Measurements from ENCODE around the gene LDLRAD4.

Gene LDLRAD4

DNA sequence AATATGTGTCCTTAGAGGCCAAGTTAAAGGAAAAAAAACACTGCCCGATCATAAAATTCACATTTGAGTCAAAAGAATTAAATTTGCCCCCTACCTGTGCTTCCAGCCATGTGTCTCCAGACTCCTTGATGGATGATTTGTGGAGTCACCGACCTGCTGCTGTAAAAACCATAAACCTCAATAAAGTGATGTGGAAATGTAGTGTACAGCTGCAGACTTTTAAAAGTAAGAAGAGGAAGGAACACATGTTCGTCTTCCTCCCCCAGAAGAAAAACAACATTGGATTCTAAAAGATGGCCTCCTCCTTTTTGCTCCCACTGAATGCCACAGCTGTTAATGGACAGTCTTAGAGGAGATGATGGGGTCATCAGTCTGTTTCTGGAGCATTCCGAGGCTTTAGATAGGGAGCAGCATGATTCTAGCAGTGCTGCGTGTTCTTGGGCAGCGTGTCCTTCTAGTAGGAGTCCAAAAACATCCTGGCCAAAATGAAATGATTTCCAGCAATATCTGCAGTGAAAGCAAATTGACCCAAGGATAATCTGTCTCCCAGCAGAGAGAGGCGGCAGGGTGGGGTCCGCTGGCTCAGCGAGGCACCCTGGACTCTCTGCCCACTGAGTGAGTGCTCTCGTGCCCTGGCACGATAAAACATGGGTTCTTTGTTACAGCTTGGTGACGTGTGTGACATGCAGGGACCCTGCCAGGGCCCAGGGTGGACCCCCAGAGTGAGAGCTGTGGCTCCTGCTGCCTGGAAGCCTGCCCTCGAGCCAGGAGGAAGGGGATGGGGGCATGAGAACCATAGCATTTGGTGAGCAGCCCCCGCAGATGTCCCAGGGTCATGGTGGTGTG, 311.7 kb downstream of the LDLRAD4 start:
- no peaks in the 10 kb centered on the region for H3K79me2 ChIP-seq (ENCODE audit: control insufficient read depth, insufficient read depth, low read length, unreplicated experiment)

DNA sequence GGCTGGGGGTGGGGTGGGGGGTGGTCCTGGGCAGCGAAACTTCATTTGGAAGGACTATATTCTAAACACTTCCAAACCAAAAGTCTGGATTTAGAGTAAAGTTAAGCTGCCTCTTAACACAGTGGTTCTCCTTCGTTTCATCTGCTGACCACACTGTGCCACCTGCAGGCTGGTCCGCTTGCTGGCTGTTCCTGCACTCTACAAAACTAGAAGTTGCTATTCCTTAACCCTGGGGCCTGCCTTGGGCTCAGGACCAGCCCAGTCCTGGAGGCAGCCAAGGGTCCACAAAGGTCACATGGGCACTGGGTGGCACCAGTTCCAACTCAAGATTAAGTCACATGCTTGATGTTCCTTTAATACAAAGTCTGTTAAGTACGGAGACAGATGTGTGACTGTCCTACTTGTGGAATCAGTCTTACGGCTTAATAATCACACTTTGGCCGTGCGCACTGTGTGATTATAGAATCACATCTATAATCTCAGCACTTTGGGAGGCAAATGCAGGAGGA, 312.4 kb downstream of the LDLRAD4 start:
- no peaks in the 10 kb centered on the region for H3K36me3 ChIP-seq (ENCODE audit: insufficient read depth, low read length)
- no peak overlapping the region for H3K4me3 ChIP-seq (ENCODE audit: low read depth, low read length)
- no peaks in the 10 kb centered on the region for H3K79me2 ChIP-seq (ENCODE audit: control insufficient read depth, insufficient read depth, low read length, unreplicated experiment)
- no peak overlapping the region for H2AFZ ChIP-seq (ENCODE audit: low read length, unreplicated experiment)
- H3K27me3 ChIP-seq (ENCODE audit: insufficient read depth, low read length) = peaks cover 56% of the 10 kb centered on the region
- H3K27ac ChIP-seq (ENCODE audit: low read depth, low read length) = no peak overlapping the region
- H3K4me1 ChIP-seq (ENCODE audit: control insufficient read depth, insufficient read depth, low read length, unreplicated experiment) = no peaks in the 10 kb centered on the region

More for the DNA sequence above, 311.7 kb downstream of the LDLRAD4 start:
- no peaks in the 10 kb centered on the region for H3K4me1 ChIP-seq (ENCODE audit: control insufficient read depth, insufficient read depth, low read length, unreplicated experiment)
- H3K4me3 ChIP-seq (ENCODE audit: low read depth, low read length) = no peak overlapping the region
- no peak overlapping the region for H3K27ac ChIP-seq (ENCODE audit: low read depth, low read length)
- no peak overlapping the region for H2AFZ ChIP-seq (ENCODE audit: low read length, unreplicated experiment)
- peaks cover 52% of the 10 kb centered on the region for H3K27me3 ChIP-seq (ENCODE audit: insufficient read depth, low read length)
- H3K36me3 ChIP-seq (ENCODE audit: insufficient read depth, low read length) = no peaks in the 10 kb centered on the region

- H3K27ac ChIP-seq (ENCODE audit: low read depth, low read length) = no peak overlapping the region
- no peak overlapping the region for H2AFZ ChIP-seq (ENCODE audit: low read length, unreplicated experiment)
- peaks cover 63% of the 10 kb centered on the region for H3K27me3 ChIP-seq (ENCODE audit: insufficient read depth, low read length)
- no peaks in the 10 kb centered on the region for H3K36me3 ChIP-seq (ENCODE audit: insufficient read depth, low read length)
- no peaks in the 10 kb centered on the region for H3K79me2 ChIP-seq (ENCODE audit: control insufficient read depth, insufficient read depth, low read length, unreplicated experiment)
- H3K4me3 ChIP-seq (ENCODE audit: low read depth, low read length) = no peak overlapping the region
- no peaks in the 10 kb centered on the region for H3K4me1 ChIP-seq (ENCODE audit: control insufficient read depth, insufficient read depth, low read length, unreplicated experiment)
Observed at GRCh38 chr18:13531681-13532325, 313.2 kb downstream of the LDLRAD4 start.

GRCh38 chr18:13532406-13533075, 314.0 kb downstream of the LDLRAD4 start:
- no peak overlapping the region for H2AFZ ChIP-seq (ENCODE audit: low read length, unreplicated experiment)
- peaks cover 64% of the 10 kb centered on the region for H3K27me3 ChIP-seq (ENCODE audit: insufficient read depth, low read length)
- H3K36me3 ChIP-seq (ENCODE audit: insufficient read depth, low read length) = no peaks in the 10 kb centered on the region
- no peaks in the 10 kb centered on the region for H3K4me1 ChIP-seq (ENCODE audit: control insufficient read depth, insufficient read depth, low read length, unreplicated experiment)
- no peak overlapping the region for H3K27ac ChIP-seq (ENCODE audit: low read depth, low read length)
- H3K79me2 ChIP-seq (ENCODE audit: control insufficient read depth, insufficient read depth, low read length, unreplicated experiment) = no peaks in the 10 kb centered on the region
- H3K4me3 ChIP-seq (ENCODE audit: low read depth, low read length) = no peak overlapping the region

DNA sequence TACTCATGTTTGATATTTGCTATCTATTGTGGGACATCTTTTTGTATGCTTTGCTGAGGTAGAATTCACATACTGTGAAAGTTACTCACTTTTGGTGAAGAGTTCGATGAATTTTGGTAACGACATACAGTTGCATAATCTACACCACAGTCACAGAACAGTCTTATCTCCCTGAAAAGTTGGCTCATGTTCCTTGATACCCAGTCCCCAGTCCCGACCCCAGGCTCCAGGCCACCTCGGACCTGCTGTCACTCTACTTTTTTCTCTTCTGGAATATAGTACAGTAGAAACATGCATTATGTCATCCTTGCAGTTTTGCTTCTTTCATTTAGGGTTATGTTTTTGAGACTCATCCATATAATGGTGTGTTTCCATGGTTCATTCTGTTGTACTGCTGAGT, 316.1 kb downstream of the LDLRAD4 start:
- peaks cover 70% of the 10 kb centered on the region for H3K27me3 ChIP-seq (ENCODE audit: insufficient read depth, low read length)
- no peaks in the 10 kb centered on the region for H3K36me3 ChIP-seq (ENCODE audit: insufficient read depth, low read length)
- no peaks in the 10 kb centered on the region for H3K4me1 ChIP-seq (ENCODE audit: control insufficient read depth, insufficient read depth, low read length, unreplicated experiment)
- no peaks in the 10 kb centered on the region for H3K79me2 ChIP-seq (ENCODE audit: control insufficient read depth, insufficient read depth, low read length, unreplicated experiment)
- no peak overlapping the region for H3K4me3 ChIP-seq (ENCODE audit: low read depth, low read length)
- no peak overlapping the region for H3K27ac ChIP-seq (ENCODE audit: low read depth, low read length)
- no peak overlapping the region for H2AFZ ChIP-seq (ENCODE audit: low read length, unreplicated experiment)

- Histone ChIP-seq H2AFZ (ENCODE audit: low read length, unreplicated experiment) (no peak overlapping the region), H3K27ac (ENCODE audit: low read depth, low read length) (no peak overlapping the region), H3K27me3 (ENCODE audit: insufficient read depth, low read length) (peaks cover 80% of the 10 kb centered on the region), H3K36me3 (ENCODE audit: insufficient read depth, low read length) (no peaks in the 10 kb centered on the region), H3K4me1 (ENCODE audit: control insufficient read depth, insufficient read depth, low read length, unreplicated experiment) (no peaks in the 10 kb centered on the region), H3K4me3 (ENCODE audit: low read depth, low read length) (no peak overlapping the region), H3K79me2 (ENCODE audit: control insufficient read depth, insufficient read depth, low read length, unreplicated experiment) (no peaks in the 10 kb centered on the region)
Observed at GRCh38 chr18:13536578-13536977, 318.0 kb downstream of the LDLRAD4 start.

DNA sequence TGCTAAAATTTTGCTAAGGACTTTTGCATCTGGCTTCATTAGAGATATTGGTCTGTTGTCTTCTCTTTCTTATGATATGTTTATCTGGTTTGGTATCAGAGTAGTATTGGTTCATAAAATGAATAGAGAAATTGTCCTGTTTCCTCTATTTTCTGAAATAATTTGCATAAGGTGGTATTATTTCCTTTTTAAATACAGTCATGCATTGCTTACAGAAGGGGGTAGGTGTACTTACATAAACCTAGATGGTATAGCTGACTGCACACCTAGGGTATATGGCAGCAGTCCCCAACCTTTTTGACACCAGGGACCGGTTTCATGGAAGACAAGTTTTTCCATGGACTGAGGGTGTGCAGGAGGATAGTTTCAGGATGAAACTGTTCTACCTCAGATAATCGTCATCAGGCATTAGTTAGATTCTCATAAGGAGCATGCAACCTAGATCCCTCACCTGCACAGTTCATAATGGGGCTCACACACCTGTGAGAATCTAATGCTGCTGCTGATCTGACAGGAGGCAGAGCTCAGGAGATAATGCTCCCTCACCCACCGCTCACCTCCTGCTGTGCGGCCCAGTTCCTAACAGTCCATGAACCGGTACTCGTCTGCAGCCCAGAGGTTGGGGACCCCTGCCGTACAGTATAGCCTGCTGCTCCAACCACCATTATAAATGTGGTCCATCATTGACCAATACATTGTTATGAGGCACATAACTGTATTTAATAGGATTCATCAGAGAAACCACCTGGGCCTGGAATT, 318.6 kb downstream of the LDLRAD4 start:
- Histone ChIP-seq H3K36me3 (ENCODE audit: insufficient read depth, low read length) (no peaks in the 10 kb centered on the region), H3K79me2 (ENCODE audit: control insufficient read depth, insufficient read depth, low read length, unreplicated experiment) (no peaks in the 10 kb centered on the region), H3K27ac (ENCODE audit: low read depth, low read length) (no peak overlapping the region), H3K4me1 (ENCODE audit: control insufficient read depth, insufficient read depth, low read length, unreplicated experiment) (no peaks in the 10 kb centered on the region), H2AFZ (ENCODE audit: low read length, unreplicated experiment) (no peak overlapping the region), H3K4me3 (ENCODE audit: low read depth, low read length) (no peak overlapping the region), H3K27me3 (ENCODE audit: insufficient read depth, low read length) (peaks cover 86% of the 10 kb centered on the region)

- Histone ChIP-seq H3K27ac (ENCODE audit: low read depth, low read length) (no peak overlapping the region), H3K36me3 (ENCODE audit: insufficient read depth, low read length) (no peaks in the 10 kb centered on the region), H2AFZ (ENCODE audit: low read length, unreplicated experiment) (no peak overlapping the region), H3K4me3 (ENCODE audit: low read depth, low read length) (no peak overlapping the region), H3K79me2 (ENCODE audit: control insufficient read depth, insufficient read depth, low read length, unreplicated experiment) (no peaks in the 10 kb centered on the region), H3K4me1 (ENCODE audit: control insufficient read depth, insufficient read depth, low read length, unreplicated experiment) (no peaks in the 10 kb centered on the region), H3K27me3 (ENCODE audit: insufficient read depth, low read length) (peaks cover 88% of the 10 kb centered on the region)
Observed at GRCh38 chr18:13538630-13539029, 320.1 kb downstream of the LDLRAD4 start.

DNA sequence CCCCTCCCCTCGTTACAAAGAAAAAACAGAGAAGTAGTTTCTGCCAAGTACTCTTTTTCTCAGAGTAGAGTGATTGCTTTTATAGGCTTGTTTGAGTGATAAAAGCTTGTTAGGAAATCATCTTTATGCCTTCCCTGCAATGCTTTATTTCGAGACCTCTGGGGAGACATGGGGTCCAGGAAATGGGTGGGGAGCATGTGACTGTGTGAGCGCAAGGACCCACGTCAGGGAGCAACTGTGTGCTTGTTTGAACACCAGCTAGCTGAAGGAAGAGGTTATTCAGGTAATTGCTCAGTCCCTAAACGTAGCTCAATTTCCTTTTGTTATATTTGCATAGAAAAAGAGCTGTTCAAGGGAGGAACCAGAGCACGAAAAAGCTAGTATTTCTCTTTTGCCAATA, 320.5 kb downstream of the LDLRAD4 start:
- Histone ChIP-seq H2AFZ (ENCODE audit: low read length, unreplicated experiment) (no peak overlapping the region), H3K36me3 (ENCODE audit: insufficient read depth, low read length) (no peaks in the 10 kb centered on the region), H3K4me1 (ENCODE audit: control insufficient read depth, insufficient read depth, low read length, unreplicated experiment) (no peaks in the 10 kb centered on the region), H3K27ac (ENCODE audit: low read depth, low read length) (no peak overlapping the region), H3K79me2 (ENCODE audit: control insufficient read depth, insufficient read depth, low read length, unreplicated experiment) (no peaks in the 10 kb centered on the region), H3K4me3 (ENCODE audit: low read depth, low read length) (no peak overlapping the region), H3K27me3 (ENCODE audit: insufficient read depth, low read length) (peaks cover 86% of the 10 kb centered on the region)

DNA sequence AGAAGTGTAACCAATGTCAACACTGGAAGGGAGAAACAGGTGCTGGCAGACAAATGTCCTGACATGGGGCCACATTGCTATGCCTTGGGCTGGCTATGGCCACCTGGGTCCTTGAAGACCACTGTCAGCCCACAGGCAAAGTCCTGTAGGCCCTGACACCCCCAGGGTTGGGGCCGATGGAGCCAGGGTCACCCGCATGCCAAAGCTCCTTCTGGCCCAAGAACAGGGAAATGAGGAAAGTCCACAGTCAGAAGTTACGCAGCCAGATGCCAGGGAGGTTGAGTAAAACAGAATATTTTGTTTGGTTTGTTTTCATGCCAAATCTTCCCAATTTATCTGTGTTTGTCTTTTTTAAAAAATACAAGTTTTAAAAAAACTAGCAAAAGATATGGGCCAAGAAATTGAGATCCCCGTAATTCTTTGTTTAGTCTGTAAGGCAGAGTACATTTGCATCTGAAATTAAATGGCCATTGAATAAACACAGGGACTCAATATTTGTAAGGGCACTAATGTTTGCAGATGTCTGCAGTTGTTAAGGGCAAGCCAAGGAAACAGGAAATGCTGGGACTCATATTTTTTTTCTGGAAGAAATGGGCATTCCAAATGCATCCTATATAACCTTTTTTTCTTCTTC, 321.4 kb downstream of the LDLRAD4 start:
- Histone ChIP-seq H3K4me1 (ENCODE audit: control insufficient read depth, insufficient read depth, low read length, unreplicated experiment) (no peaks in the 10 kb centered on the region), H3K4me3 (ENCODE audit: low read depth, low read length) (no peak overlapping the region), H2AFZ (ENCODE audit: low read length, unreplicated experiment) (no peak overlapping the region), H3K27ac (ENCODE audit: low read depth, low read length) (no peak overlapping the region), H3K79me2 (ENCODE audit: control insufficient read depth, insufficient read depth, low read length, unreplicated experiment) (no peaks in the 10 kb centered on the region), H3K27me3 (ENCODE audit: insufficient read depth, low read length) (peaks cover 77% of the 10 kb centered on the region), H3K36me3 (ENCODE audit: insufficient read depth, low read length) (no peaks in the 10 kb centered on the region)
